Breast epithelium (tissue), 4 donors: ENCODE measurements around the gene KLHDC4. TPM values are rescaled to one million over a fixed set of nuclear protein-coding genes. Genes with fewer than 3 reads are reported as not detected.

Source experiments
- DNase-seq, 2 donors: peaks; one replicate each; pipeline ENCODE4 v3.0.0-alpha.2; 2019; ENCODE audit warnings: low spot score in 2 of 2
- H3K27ac ChIP-seq, 2 donors: fragments of 200-600 bp; sonication (generic) in 1 of 2; one replicate each; pipeline ENCODE4 v1.5.1; 2016 to 2019; ENCODE audit warnings: mild to moderate bottlenecking in 1 of 2
- H3K27me3 ChIP-seq, 2 donors: fragments of 200-600 bp; sonication (generic) in 1 of 2; one replicate each; pipeline versions ENCODE4 v1.5.1 to v1.6.0; 2017 to 2019; ENCODE audit warnings: control low read depth in 1 of 2, mild to moderate bottlenecking in 1 of 2
- H3K36me3 ChIP-seq: fragments of 200-600 bp; one replicate; pipeline ENCODE4 v1.5.1; 2019
- H3K4me1 ChIP-seq, 2 donors: fragments of 200-600 bp; sonication (generic); one replicate each; pipeline ENCODE4 v1.5.1; 2016 to 2019; ENCODE audit warnings: control low read depth in 1 of 2
- H3K4me3 ChIP-seq, 3 donors: fragments of 200-600 bp; sonication (generic); 1 replicate in 2 of 3; 2 replicates in 1 of 3; pipeline ENCODE4 v1.5.1; 2016 to 2019; ENCODE audit warnings: mild to moderate bottlenecking in 3 of 3, moderate library complexity in 2 of 3
- H3K9me3 ChIP-seq, 2 donors: fragments of 200-600 bp; sonication (generic) in 1 of 2; one replicate each; pipeline ENCODE4 v1.5.1; 2016 to 2019; ENCODE audit warnings: control low read depth in 1 of 2
- CTCF ChIP-seq, 3 donors: fragments of 450-650 bp; IDR thresholded peaks; one replicate each; pipeline ENCODE4 v1.5.1; 2016 to 2017; ENCODE audit warnings: antibody characterized with exemption in 3 of 3, mild to moderate bottlenecking in 3 of 3, moderate library complexity in 3 of 3
- POLR2A ChIP-seq: fragments of 450-650 bp; IDR thresholded peaks from one replicate; pipeline ENCODE4 v1.6.1; 2016; ENCODE audit warnings: antibody characterized with exemption, mild to moderate bottlenecking, moderate library complexity
- POLR2AphosphoS5 ChIP-seq, 3 donors: sonication (generic); formaldehyde crosslinking; IDR thresholded peaks; one replicate each; pipeline ENCODE4 v1.6.1; 2017; ENCODE audit warnings: antibody characterized with exemption in 3 of 3
- intact Hi-C: fragments of 100-400 bp; cut with DNase I; formaldehyde crosslinking; loops from one replicate; pipeline ENCODE4 v1.15.1; 2023; ENCODE audit warnings: low total_unique reads
- total RNA-seq, 3 donors: library from RNA; depleted of rRNA; stranded (reverse); fragments of >200 nt; gene quantifications; one replicate each; pipeline ENCODE4 v1.1.0, GENCODE V29; 2016

KLHDC4 gene
- total RNA-seq, 3 donors from 2014 or later: 25.9 to 35.6 (median 32.4) TPM

GRCh38 chr16:87713451-87714229 lies 52.1 kb downstream of the KLHDC4 start:
- TF ChIP-seq POLR2A: no peak
- no peak for TF ChIP-seq CTCF (IDR thresholded peaks at IDR 0.05)
- TF ChIP-seq POLR2AphosphoS5 (IDR thresholded peaks at IDR 0.05): no peak
- no peaks in the 10 kb centered on the region for H3K36me3 ChIP-seq
- no peak overlapping the region for H3K27ac ChIP-seq
- no peaks in the 10 kb centered on the region for H3K27me3 ChIP-seq
- DNase-seq: no peak
- H3K4me1 ChIP-seq: no peaks in the 10 kb centered on the region
- intact Hi-C loops: loop anchor here (2.0 kb wide), 1 partner anchor 55 kb away; no protein-coding TSS in a partner anchor
- H3K4me3 ChIP-seq: no peak overlapping the region
- H3K9me3 ChIP-seq: no peaks in the 10 kb centered on the region

GRCh38 chr16:87712184-87712762 lies 53.5 kb downstream of the KLHDC4 start:
- H3K4me1 ChIP-seq: no peaks in the 10 kb centered on the region
- H3K36me3 ChIP-seq: no peaks in the 10 kb centered on the region
- H3K27ac ChIP-seq: no peak overlapping the region
- no peak for DNase-seq
- no peaks in the 10 kb centered on the region for H3K9me3 ChIP-seq
- intact Hi-C loops: no loop called here
- TF ChIP-seq CTCF (IDR thresholded peaks at IDR 0.05) (no peak), POLR2AphosphoS5 (IDR thresholded peaks at IDR 0.05) (no peak), POLR2A (no peak)
- H3K4me3 ChIP-seq: no peak overlapping the region
- H3K27me3 ChIP-seq: no peaks in the 10 kb centered on the region

GRCh38 chr16:87710887-87711286 lies 54.9 kb downstream of the KLHDC4 start:
- no peak for DNase-seq
- Histone ChIP-seq H3K36me3 (no peaks in the 10 kb centered on the region), H3K27me3 (no peaks in the 10 kb centered on the region), H3K4me3 (no peak overlapping the region), H3K4me1 (no peaks in the 10 kb centered on the region), H3K27ac (no peak overlapping the region), H3K9me3 (no peaks in the 10 kb centered on the region)
- TF ChIP-seq CTCF (IDR thresholded peaks at IDR 0.05) (no peak), POLR2AphosphoS5 (IDR thresholded peaks at IDR 0.05) (no peak), POLR2A (no peak)
- intact Hi-C loops: no loop called here

GRCh38 chr16:87709677-87710076 lies 56.1 kb downstream of the KLHDC4 start:
- H3K27me3 ChIP-seq: no peaks in the 10 kb centered on the region
- TF ChIP-seq CTCF (IDR thresholded peaks at IDR 0.05): no peak
- no peak for TF ChIP-seq POLR2A
- intact Hi-C loops: no loop called here
- H3K4me1 ChIP-seq: no peaks in the 10 kb centered on the region
- no peaks in the 10 kb centered on the region for H3K9me3 ChIP-seq
- H3K27ac ChIP-seq: no peak overlapping the region
- no peak for DNase-seq
- no peaks in the 10 kb centered on the region for H3K36me3 ChIP-seq
- no peak overlapping the region for H3K4me3 ChIP-seq

GRCh38 chr16:87708881-87709638 lies 56.7 kb downstream of the KLHDC4 start:
- H3K36me3 ChIP-seq: no peaks in the 10 kb centered on the region
- H3K9me3 ChIP-seq: no peaks in the 10 kb centered on the region
- H3K4me3 ChIP-seq: no peak overlapping the region
- TF ChIP-seq CTCF (IDR thresholded peaks at IDR 0.05) (no peak), POLR2A (no peak), POLR2AphosphoS5 (IDR thresholded peaks at IDR 0.05) (no peak)
- H3K27me3 ChIP-seq: no peaks in the 10 kb centered on the region
- DNase-seq: no peak
- H3K4me1 ChIP-seq: no peaks in the 10 kb centered on the region
- intact Hi-C loops: no loop called here
- H3K27ac ChIP-seq: no peak overlapping the region
